Type B pancreatic cell (in vitro differentiated cells): ENCODE results near the gene RPS6KA5. TPM values are rescaled to one million over a fixed set of nuclear protein-coding genes. Genes with fewer than 3 reads are reported as not detected.

Experiments
- DNase-seq: peaks from one replicate; pipeline ENCODE4 v3.0.0; 2021; ENCODE audit warnings: mixed read lengths; ENCODE audit not compliant: unreplicated experiment; ENCODE audit errors: extremely low spot score
- H3K27ac Mint-ChIP-seq: 2 replicates; pipeline ENCODE4 v1.8.0; 2021; ENCODE audit warnings: mild to moderate bottlenecking, mixed read lengths
- H3K27me3 Mint-ChIP-seq: 2 replicates; pipeline ENCODE4 v1.8.0; 2021; ENCODE audit warnings: mixed read lengths
- H3K36me3 Mint-ChIP-seq: 2 replicates; pipeline ENCODE4 v1.8.0; 2021; ENCODE audit warnings: mixed read lengths
- H3K4me1 Mint-ChIP-seq: one replicate; pipeline ENCODE4 v1.8.0; 2021; ENCODE audit warnings: mixed read lengths; ENCODE audit not compliant: unreplicated experiment
- H3K4me3 Mint-ChIP-seq: 2 replicates; pipeline ENCODE4 v1.8.0; 2021; ENCODE audit warnings: mild to moderate bottlenecking, mixed read lengths
- H3K9me3 Mint-ChIP-seq: 2 replicates; pipeline ENCODE4 v1.8.0; 2021; ENCODE audit warnings: mixed read lengths
- total RNA-seq: library from RNA; stranded (reverse); gene quantifications from 2 replicates; pipeline ENCODE4 v1.2.1, GENCODE V29; 2021; ENCODE audit warnings: low replicate concordance
- TF ChIP-seq, protein P1 (sequence below): fragments of 200-600 bp; sonication (generic); conservative IDR thresholded peaks from 2 replicates; pipeline ENCODE4 v1.5.0; 2021; ENCODE audit warnings: antibody characterized with exemption, mild to moderate bottlenecking

Gene RPS6KA5
- total RNA-seq, 1 donor from 2014 or later, result 7.4 TPM

DNA sequence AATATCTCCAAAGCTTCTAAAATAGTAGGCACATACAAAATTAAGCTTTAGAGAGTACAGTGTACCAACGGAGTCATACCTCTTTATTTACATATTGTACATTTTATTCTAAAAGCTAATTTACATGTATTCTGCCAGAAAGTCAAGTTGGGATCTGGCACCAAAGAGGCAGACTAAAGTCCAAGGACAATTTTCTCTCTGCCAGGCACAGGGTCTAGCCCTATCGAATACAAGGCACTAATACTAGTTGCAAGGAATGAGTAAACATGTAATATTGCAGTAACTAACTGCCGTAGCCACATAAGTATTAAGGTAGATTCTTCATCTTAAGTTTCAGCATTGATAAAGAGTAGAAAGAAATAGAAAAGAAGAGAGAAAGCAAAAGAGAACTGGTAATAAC, 93.9 kb downstream of the RPS6KA5 start:
- Mint-ChIP-seq H3K27ac (no peak overlapping the region), H3K27me3 (no peaks in the 10 kb centered on the region), H3K4me1 (peaks cover 7% of the 10 kb centered on the region), H3K36me3 (no peaks in the 10 kb centered on the region), H3K9me3 (no peaks in the 10 kb centered on the region), H3K4me3 (no peak overlapping the region)
- DNase-seq, result no peak
- TF ChIP-seq, protein P1, sequence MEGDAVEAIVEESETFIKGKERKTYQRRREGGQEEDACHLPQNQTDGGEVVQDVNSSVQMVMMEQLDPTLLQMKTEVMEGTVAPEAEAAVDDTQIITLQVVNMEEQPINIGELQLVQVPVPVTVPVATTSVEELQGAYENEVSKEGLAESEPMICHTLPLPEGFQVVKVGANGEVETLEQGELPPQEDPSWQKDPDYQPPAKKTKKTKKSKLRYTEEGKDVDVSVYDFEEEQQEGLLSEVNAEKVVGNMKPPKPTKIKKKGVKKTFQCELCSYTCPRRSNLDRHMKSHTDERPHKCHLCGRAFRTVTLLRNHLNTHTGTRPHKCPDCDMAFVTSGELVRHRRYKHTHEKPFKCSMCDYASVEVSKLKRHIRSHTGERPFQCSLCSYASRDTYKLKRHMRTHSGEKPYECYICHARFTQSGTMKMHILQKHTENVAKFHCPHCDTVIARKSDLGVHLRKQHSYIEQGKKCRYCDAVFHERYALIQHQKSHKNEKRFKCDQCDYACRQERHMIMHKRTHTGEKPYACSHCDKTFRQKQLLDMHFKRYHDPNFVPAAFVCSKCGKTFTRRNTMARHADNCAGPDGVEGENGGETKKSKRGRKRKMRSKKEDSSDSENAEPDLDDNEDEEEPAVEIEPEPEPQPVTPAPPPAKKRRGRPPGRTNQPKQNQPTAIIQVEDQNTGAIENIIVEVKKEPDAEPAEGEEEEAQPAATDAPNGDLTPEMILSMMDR, result no peak

- no peak overlapping the region for H3K4me3 Mint-ChIP-seq
Observed at GRCh38 chr14:90965765-90966164, 94.7 kb downstream of the RPS6KA5 start.

GRCh38 chr14:90963343-90963742, 97.1 kb downstream of the RPS6KA5 start:
- TF ChIP-seq, protein P1, result no peak
- Mint-ChIP-seq H3K9me3 (no peaks in the 10 kb centered on the region), H3K27ac (no peak overlapping the region), H3K4me1 (no peaks in the 10 kb centered on the region), H3K27me3 (no peaks in the 10 kb centered on the region), H3K36me3 (peaks cover 4% of the 10 kb centered on the region), H3K4me3 (no peak overlapping the region)
- DNase-seq, result no peak

More at GRCh38 chr14:90965765-90966164, 94.7 kb downstream of the RPS6KA5 start:
- H3K27me3 Mint-ChIP-seq, result no peaks in the 10 kb centered on the region
- no peak for DNase-seq
- H3K9me3 Mint-ChIP-seq, result no peaks in the 10 kb centered on the region
- peaks cover 7% of the 10 kb centered on the region for H3K4me1 Mint-ChIP-seq
- TF ChIP-seq, protein P1, result no peak
- H3K36me3 Mint-ChIP-seq, result no peaks in the 10 kb centered on the region
- no peak overlapping the region for H3K27ac Mint-ChIP-seq

- no peak for DNase-seq
- no peaks in the 10 kb centered on the region for H3K27me3 Mint-ChIP-seq
- no peak overlapping the region for H3K27ac Mint-ChIP-seq
- peaks cover 4% of the 10 kb centered on the region for H3K36me3 Mint-ChIP-seq
- no peaks in the 10 kb centered on the region for H3K9me3 Mint-ChIP-seq
- TF ChIP-seq, protein P1, result no peak
- no peak overlapping the region for H3K4me3 Mint-ChIP-seq
- no peaks in the 10 kb centered on the region for H3K4me1 Mint-ChIP-seq
Observed at GRCh38 chr14:90962505-90963109, 97.8 kb downstream of the RPS6KA5 start.

DNA sequence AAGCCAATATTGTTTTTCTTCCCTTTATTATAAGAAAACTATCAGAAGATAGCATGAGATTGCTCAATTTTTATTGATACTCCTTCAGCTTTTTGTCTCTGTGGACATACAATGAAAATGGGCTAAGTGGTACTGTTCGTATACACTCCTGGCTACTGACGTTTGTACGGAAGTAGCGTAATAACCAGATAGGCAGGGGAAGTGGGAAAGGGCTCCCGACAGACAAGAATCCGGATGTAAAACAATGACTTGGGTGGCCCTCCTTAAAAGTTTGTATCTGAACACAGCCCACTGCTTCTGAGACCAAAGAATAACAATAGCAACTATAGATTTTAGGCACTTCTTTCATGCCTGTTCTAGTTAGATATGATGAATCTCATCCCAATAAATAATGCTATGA, 99.6 kb downstream of the RPS6KA5 start:
- Mint-ChIP-seq H3K27ac (no peak overlapping the region), H3K27me3 (no peaks in the 10 kb centered on the region), H3K36me3 (peaks cover 5% of the 10 kb centered on the region), H3K4me3 (no peak overlapping the region), H3K4me1 (no peaks in the 10 kb centered on the region), H3K9me3 (no peaks in the 10 kb centered on the region)
- no peak for DNase-seq
- TF ChIP-seq, protein P1, result no peak

DNA sequence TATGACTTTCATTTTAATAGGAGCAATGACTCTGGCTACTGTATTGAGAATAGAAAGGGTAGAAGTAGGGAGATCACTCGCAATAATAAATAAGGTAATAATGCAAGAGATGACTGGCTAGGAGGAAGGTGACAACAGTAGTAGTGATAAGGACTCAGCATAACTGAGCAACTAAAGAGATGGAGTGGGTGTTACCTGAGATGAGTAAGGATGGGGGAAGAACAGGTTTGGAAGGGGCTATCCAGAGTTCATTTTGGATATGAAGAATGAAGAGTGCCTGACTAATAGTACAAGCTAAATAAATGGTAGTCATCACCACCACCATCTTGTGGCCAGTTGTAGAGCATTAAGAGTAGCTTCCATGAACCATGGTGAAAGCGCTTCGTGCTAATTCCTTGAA, 101.1 kb downstream of the RPS6KA5 start:
- TF ChIP-seq, protein P1, result no peak
- H3K4me1 Mint-ChIP-seq, result no peaks in the 10 kb centered on the region
- peaks cover 15% of the 10 kb centered on the region for H3K36me3 Mint-ChIP-seq
- no peak overlapping the region for H3K27ac Mint-ChIP-seq
- H3K27me3 Mint-ChIP-seq, result no peaks in the 10 kb centered on the region
- no peak for DNase-seq
- no peak overlapping the region for H3K4me3 Mint-ChIP-seq
- H3K9me3 Mint-ChIP-seq, result peaks cover 6% of the 10 kb centered on the region
